Measurements from ENCODE around the gene SETD7.

The SETD7 gene

GRCh38 chr4:139559687-139560086, 3.7 kb upstream of the SETD7 start:
- peaks cover 60% of the 10 kb centered on the region for H3K4me1 Mint-ChIP-seq
- peak overlapping the region; percentile 8 for H3K4me3 Mint-ChIP-seq
- H3K27ac Mint-ChIP-seq = peak overlapping the region; percentile 98
- DNase-seq (ENCODE audit: low spot score in 2 of 2) = no peak
- H3K36me3 Mint-ChIP-seq = peaks cover 23% of the 10 kb centered on the region
- ATAC-seq = no peak
- H3K9me3 Mint-ChIP-seq = no peaks in the 10 kb centered on the region

- DNase-seq (ENCODE audit: low spot score in 2 of 2) (no peak), ATAC-seq (no peak)
- Mint-ChIP-seq H3K36me3 (peaks cover 23% of the 10 kb centered on the region), H3K27ac (peak overlapping the region; percentile 98), H3K9me3 (no peaks in the 10 kb centered on the region), H3K4me3 (no peak overlapping the region), H3K4me1 (peaks cover 62% of the 10 kb centered on the region)
Measured at GRCh38 chr4:139559089-139559479, 3.1 kb upstream of the SETD7 start.

GRCh38 chr4:139558235-139559088, 2.4 kb upstream of the SETD7 start:
- DNase-seq (ENCODE audit: low spot score in 2 of 2) = no peak
- peak overlapping the region; percentile 98 for H3K27ac Mint-ChIP-seq
- H3K4me1 Mint-ChIP-seq = peaks cover 68% of the 10 kb centered on the region
- peak overlapping the region; percentile 99 for H3K4me3 Mint-ChIP-seq
- H3K36me3 Mint-ChIP-seq = peaks cover 23% of the 10 kb centered on the region
- ATAC-seq = no peak
- no peaks in the 10 kb centered on the region for H3K9me3 Mint-ChIP-seq

- H3K4me1 Mint-ChIP-seq = peaks cover 76% of the 10 kb centered on the region
- DNase-seq (ENCODE audit: low spot score in 2 of 2) (peak in 1 of 2 donors; percentile 63), ATAC-seq (no peak)
- H3K9me3 Mint-ChIP-seq = no peaks in the 10 kb centered on the region
- peak overlapping the region; percentile 99 for H3K4me3 Mint-ChIP-seq
- peak overlapping the region; percentile 98 for H3K27ac Mint-ChIP-seq
- peaks cover 23% of the 10 kb centered on the region for H3K36me3 Mint-ChIP-seq
Measured at GRCh38 chr4:139557556-139558110, 1.6 kb upstream of the SETD7 start.

- peak overlapping the region; percentile 99 for H3K4me3 Mint-ChIP-seq
- no peaks in the 10 kb centered on the region for H3K9me3 Mint-ChIP-seq
- H3K4me1 Mint-ChIP-seq = peaks cover 75% of the 10 kb centered on the region
- DNase-seq (ENCODE audit: low spot score in 2 of 2) (peak; percentile 33 to 79), ATAC-seq (peak; percentile 37)
- H3K27ac Mint-ChIP-seq = peak overlapping the region; percentile 98
- H3K36me3 Mint-ChIP-seq = peaks cover 23% of the 10 kb centered on the region
Measured at GRCh38 chr4:139556724-139557555, 921 bp upstream of the SETD7 start.

- Mint-ChIP-seq H3K4me3 (peak overlapping the region; percentile 99), H3K36me3 (peaks cover 23% of the 10 kb centered on the region), H3K4me1 (peaks cover 64% of the 10 kb centered on the region), H3K9me3 (no peaks in the 10 kb centered on the region), H3K27ac (peak overlapping the region; percentile 98)
- ATAC-seq = peak; percentile 35
- peak in 1 of 2 donors; percentile 30 for DNase-seq (ENCODE audit: low spot score in 2 of 2)
Measured at GRCh38 chr4:139555705-139556070, 331 bp downstream of the SETD7 start.

GRCh38 chr4:139554893-139555704, 920 bp downstream of the SETD7 start:
- Mint-ChIP-seq H3K36me3 (peaks cover 23% of the 10 kb centered on the region), H3K27ac (peak overlapping the region; percentile 98), H3K4me3 (peak overlapping the region; percentile 99), H3K9me3 (no peaks in the 10 kb centered on the region), H3K4me1 (peaks cover 58% of the 10 kb centered on the region)
- DNase-seq (ENCODE audit: low spot score in 2 of 2) (peak; percentile 62 to 87), ATAC-seq (peak; percentile 78)

- peak overlapping the region; percentile 98 for H3K27ac Mint-ChIP-seq
- H3K9me3 Mint-ChIP-seq = no peaks in the 10 kb centered on the region
- peak overlapping the region; percentile 99 for H3K4me3 Mint-ChIP-seq
- ATAC-seq = no peak
- H3K4me1 Mint-ChIP-seq = peaks cover 54% of the 10 kb centered on the region
- no peak for DNase-seq (ENCODE audit: low spot score in 2 of 2)
- peaks cover 23% of the 10 kb centered on the region for H3K36me3 Mint-ChIP-seq
Measured at GRCh38 chr4:139554642-139554892, 1.5 kb downstream of the SETD7 start.

GRCh38 chr4:139553751-139554641, 2.0 kb downstream of the SETD7 start:
- no peaks in the 10 kb centered on the region for H3K9me3 Mint-ChIP-seq
- H3K36me3 Mint-ChIP-seq = peaks cover 23% of the 10 kb centered on the region
- ATAC-seq (no peak), DNase-seq (ENCODE audit: low spot score in 2 of 2) (no peak)
- H3K27ac Mint-ChIP-seq = peak overlapping the region; percentile 98
- peak overlapping the region; percentile 99 for H3K4me3 Mint-ChIP-seq
- peaks cover 53% of the 10 kb centered on the region for H3K4me1 Mint-ChIP-seq

GRCh38 chr4:139552517-139553307, 3.3 kb downstream of the SETD7 start:
- no peak overlapping the region for H3K4me3 Mint-ChIP-seq
- H3K4me1 Mint-ChIP-seq = peaks cover 43% of the 10 kb centered on the region
- H3K9me3 Mint-ChIP-seq = no peaks in the 10 kb centered on the region
- ATAC-seq = no peak
- H3K27ac Mint-ChIP-seq = peak overlapping the region; percentile 98
- peaks cover 25% of the 10 kb centered on the region for H3K36me3 Mint-ChIP-seq
- DNase-seq (ENCODE audit: low spot score in 2 of 2) = no peak

GRCh38 chr4:139550724-139551429, 5.1 kb downstream of the SETD7 start:
- Mint-ChIP-seq H3K4me3 (no peak overlapping the region), H3K36me3 (peaks cover 27% of the 10 kb centered on the region), H3K4me1 (peaks cover 26% of the 10 kb centered on the region), H3K9me3 (no peaks in the 10 kb centered on the region), H3K27ac (no peak overlapping the region)
- no peak for ATAC-seq
- no peak for DNase-seq (ENCODE audit: low spot score in 2 of 2)

GRCh38 chr4:139547979-139548378, 8.0 kb downstream of the SETD7 start:
- H3K36me3 Mint-ChIP-seq = peaks cover 48% of the 10 kb centered on the region
- H3K4me1 Mint-ChIP-seq = peaks cover 15% of the 10 kb centered on the region
- no peaks in the 10 kb centered on the region for H3K9me3 Mint-ChIP-seq
- H3K27ac Mint-ChIP-seq = no peak overlapping the region
- no peak overlapping the region for H3K4me3 Mint-ChIP-seq
- no peak for ATAC-seq
- no peak for DNase-seq (ENCODE audit: low spot score in 2 of 2)

GRCh38 chr4:139540632-139541031, 15.4 kb downstream of the SETD7 start:
- Mint-ChIP-seq H3K27ac (no peak overlapping the region), H3K9me3 (no peaks in the 10 kb centered on the region), H3K36me3 (peaks cover 51% of the 10 kb centered on the region), H3K4me3 (no peak overlapping the region), H3K4me1 (no peaks in the 10 kb centered on the region)
- DNase-seq (ENCODE audit: low spot score in 2 of 2) (no peak), ATAC-seq (no peak)
